Measurements from ENCODE around the gene CCDC85B.

GRCh38 chr11:65885231-65885630 is 5.2 kb upstream of the CCDC85B start:
- TF ChIP-seq EZH2 (IDR thresholded peaks at IDR 0.05) (no peak), POLR2AphosphoS5 (IDR thresholded peaks at IDR 0.05; ENCODE audit: borderline replicate concordance, low read depth, low read length) (no peak)

All from SK-N-MC (cell line).